Panc1 (cell line): ENCODE results near the gene TXNRD1.

ENCODE experiments used
- SIN3A ChIP-seq: IDR thresholded peaks from 2 replicates; pipeline ENCODE4 v1.6.1; 2012; ENCODE audit warnings: low read depth, mild to moderate bottlenecking, low read length, moderate library complexity, borderline replicate concordance; ENCODE audit not compliant: insufficient read depth
- TF ChIP-seq, protein P1 (sequence below): fragments of 450-650 bp; IDR thresholded peaks from 2 replicates; pipeline ENCODE4 v1.5.1; 2017; ENCODE audit warnings: mild to moderate bottlenecking

GRCh38 chr12:104328790-104329189 lies 113.2 kb downstream of the TXNRD1 start:
- TF ChIP-seq SIN3A, result no peak
- TF ChIP-seq, protein P1, sequence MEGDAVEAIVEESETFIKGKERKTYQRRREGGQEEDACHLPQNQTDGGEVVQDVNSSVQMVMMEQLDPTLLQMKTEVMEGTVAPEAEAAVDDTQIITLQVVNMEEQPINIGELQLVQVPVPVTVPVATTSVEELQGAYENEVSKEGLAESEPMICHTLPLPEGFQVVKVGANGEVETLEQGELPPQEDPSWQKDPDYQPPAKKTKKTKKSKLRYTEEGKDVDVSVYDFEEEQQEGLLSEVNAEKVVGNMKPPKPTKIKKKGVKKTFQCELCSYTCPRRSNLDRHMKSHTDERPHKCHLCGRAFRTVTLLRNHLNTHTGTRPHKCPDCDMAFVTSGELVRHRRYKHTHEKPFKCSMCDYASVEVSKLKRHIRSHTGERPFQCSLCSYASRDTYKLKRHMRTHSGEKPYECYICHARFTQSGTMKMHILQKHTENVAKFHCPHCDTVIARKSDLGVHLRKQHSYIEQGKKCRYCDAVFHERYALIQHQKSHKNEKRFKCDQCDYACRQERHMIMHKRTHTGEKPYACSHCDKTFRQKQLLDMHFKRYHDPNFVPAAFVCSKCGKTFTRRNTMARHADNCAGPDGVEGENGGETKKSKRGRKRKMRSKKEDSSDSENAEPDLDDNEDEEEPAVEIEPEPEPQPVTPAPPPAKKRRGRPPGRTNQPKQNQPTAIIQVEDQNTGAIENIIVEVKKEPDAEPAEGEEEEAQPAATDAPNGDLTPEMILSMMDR, result no peak
